ENCODE measurements around the gene DCAF7.

GRCh38 chr17:63596856-63597586 is 46.7 kb downstream of the DCAF7 start:
- TF ChIP-seq CTCF (IDR thresholded peaks at IDR 0.05) (no peak), POLR2A (IDR thresholded peaks at IDR 0.05) (no peak)
